NCI-H748 (cell line): ENCODE measurements around the gene ZNF714.
"Not testable (repeated sequence)": the region's sequence is repeated elsewhere in the genome, so short reads cannot be mapped to it uniquely, and the experiment has no call there.

Experiments used
- DNase-seq: peaks from one replicate; lab custom pipeline; 2025; ENCODE audit not compliant: unreplicated experiment; lab: John Stamatoyannopoulos, UW

Gene ZNF714

GRCh38 chr19:21130097-21130775, 48.2 kb downstream of the ZNF714 start:
- peak; percentile 5 for DNase-seq

DNA sequence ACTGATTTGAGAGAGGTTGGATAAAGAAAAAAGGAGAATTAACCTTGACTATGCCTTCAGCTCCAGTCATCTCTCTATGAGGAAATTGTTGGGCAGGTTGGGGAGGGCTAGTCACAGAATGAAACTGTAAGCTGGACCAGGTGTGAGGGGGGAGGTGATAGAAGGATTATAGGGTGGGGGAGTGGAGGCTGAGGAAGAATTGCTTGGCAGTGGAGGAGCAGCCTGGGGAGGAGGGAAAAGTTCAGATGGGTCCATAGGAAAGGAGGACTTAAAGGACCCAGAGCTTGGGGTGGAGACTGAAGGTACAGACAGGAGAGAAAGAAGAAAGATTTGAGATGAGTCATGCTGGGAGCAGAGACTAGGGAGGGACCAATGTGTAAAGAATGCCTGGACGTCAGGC, 51.6 kb downstream of the ZNF714 start:
- no peak for DNase-seq

DNA sequence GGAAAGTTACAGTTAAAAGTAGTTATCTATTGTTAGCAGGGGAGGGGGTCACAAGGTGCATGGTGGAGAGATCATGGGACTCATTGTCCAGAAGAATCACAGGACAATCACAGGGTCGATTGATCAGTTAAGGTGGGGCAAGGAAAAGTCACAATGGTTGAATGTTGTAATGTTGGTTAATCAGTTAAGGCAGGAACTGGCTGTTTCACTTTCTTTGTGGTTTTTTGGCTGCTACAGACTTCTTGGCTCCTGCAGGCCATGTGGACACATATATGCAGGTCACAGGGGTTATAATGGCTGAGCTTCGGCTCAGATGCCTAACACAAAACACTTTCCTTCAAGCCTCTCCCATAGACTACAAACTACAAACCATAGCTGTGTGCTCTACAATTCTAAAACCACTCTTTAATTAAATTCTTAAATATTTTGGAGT, 52.9 kb downstream of the ZNF714 start:
- no peak for DNase-seq

- no peak for DNase-seq
Observed at GRCh38 chr19:21135433-21135832, 53.4 kb downstream of the ZNF714 start.

- no peak for DNase-seq
Observed at GRCh38 chr19:21138130-21138529, 56.1 kb downstream of the ZNF714 start.

DNA sequence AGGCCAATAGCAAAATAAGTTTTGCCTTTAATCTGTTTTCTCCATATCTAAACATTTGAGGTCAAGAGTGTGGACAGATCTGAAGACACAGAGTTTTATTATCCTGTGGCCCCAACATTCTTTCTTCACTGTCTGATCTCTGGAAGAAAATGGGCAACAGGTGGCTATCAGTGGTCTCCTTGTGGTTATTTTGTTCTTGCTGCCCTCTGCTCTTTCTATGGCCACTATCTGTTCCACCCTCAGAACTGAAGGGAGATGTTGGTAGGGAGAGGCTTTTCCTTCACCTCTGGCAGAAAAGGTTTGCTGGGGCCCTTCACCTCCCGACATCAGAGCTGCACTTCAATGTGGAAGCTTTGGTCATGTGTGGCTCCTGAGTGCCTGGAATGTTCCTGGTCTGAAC, 59.0 kb downstream of the ZNF714 start:
- not testable (repeated sequence) for DNase-seq

DNA sequence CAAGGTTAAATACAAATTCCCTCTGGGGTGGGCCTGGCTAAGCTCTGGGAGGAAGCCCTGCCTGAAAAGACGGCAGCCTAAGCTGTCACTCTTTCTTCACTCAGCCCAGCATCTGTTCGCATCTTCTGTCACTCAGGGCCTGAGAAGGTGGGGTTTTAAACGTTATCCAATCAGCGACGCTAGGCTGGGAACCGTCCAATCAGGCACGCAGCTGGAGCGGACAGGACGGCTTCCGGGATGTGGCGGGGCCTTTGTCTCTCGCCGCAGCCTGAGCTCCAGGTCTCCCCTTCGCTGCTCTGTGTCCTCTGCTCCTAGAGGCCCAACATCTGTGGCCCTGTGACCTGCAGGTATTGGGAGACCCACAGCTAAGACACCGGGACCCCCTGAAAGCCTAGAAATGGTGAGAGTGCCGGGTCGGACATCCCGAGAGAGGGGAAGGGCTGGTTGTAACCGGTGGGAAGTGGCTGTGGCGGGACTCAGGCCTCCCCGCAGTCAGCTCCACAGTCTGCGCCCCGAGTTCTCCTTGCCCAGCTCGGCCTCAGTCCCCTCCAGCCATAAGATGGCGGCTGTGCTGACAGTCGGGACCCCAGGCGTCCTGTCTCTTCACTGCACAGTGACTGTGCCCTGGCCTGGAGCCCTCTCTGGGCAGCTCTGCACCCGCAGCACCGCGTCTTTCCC, 59.9 kb downstream of the ZNF714 start, which contains the start of gene ZNF431:
Gene ZNF431, plus strand, starts transcription at position 254 of the 678 bp plus-strand sequence. Its CDS starts 144 bp downstream, at position 398.
- peak; percentile 96 for DNase-seq

- DNase-seq: no peak
Observed at GRCh38 chr19:21143428-21143827, 61.4 kb downstream of the ZNF714 start.

DNA sequence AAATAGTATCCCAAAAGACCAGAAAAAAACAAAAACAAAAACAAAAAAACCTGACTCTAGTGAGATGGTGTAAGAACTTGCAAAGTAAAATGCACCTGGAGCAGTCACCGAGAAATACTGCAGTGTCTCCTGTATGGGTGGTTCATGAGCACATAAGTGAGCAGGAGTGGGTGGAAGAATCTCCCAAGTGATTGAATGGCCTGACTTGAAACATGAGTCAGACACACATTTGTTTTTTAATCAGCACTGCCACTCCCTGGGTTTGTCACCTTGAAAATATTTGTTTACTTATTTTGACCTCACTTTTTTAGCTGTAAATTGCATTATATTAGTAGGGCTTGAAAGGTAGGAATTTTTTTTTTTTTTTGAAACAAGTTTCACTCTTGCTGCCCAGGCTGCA, 61.9 kb downstream of the ZNF714 start:
- no peak for DNase-seq

DNA sequence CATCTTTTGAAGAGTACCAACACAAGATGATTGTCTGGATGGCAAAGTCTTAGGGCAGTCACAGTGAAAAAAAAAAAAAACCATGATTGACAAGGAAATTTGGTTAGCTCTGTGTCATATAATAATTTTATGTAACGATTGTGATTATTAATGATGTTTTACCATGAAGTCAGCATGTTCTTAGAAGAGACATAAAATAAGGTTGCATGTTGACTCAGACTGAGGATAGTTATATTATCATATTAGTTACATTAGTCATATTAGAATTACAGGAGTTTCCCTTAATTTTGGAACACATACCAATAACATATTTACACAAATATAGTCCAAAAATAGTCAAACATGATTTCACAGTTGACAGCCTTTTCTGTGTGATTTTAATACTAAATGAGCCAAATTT, 65.5 kb downstream of the ZNF714 start:
- DNase-seq: no peak

GRCh38 chr19:21148681-21149080, 66.7 kb downstream of the ZNF714 start:
- DNase-seq: no peak

- no peak for DNase-seq
Observed at GRCh38 chr19:21149877-21150276, 67.9 kb downstream of the ZNF714 start.

GRCh38 chr19:21151460-21151859, 69.5 kb downstream of the ZNF714 start:
- no peak for DNase-seq

- no peak for DNase-seq
Observed at GRCh38 chr19:21158523-21159135, 76.6 kb downstream of the ZNF714 start.

- no peak for DNase-seq
Observed at GRCh38 chr19:21164541-21164940, 82.5 kb downstream of the ZNF714 start.

GRCh38 chr19:21166436-21166835, 84.4 kb downstream of the ZNF714 start:
- no peak for DNase-seq
